Adrenal gland (tissue), 5 donors: ENCODE measurements around the gene RAPGEF3.

Experiments used
- CTCF ChIP-seq, 6 experiments: fragments of 450-650 bp in 4 of 6; fragments of 200-600 bp in 2 of 6; sonication (generic) in 1 of 6; IDR thresholded peaks; 1 replicate in 5 of 6; 2 replicates in 1 of 6; pipeline versions ENCODE4 v1.5.1 to v1.8.0; 2016 to 2021; ENCODE audit warnings: antibody characterized with exemption in 6 of 6, mild to moderate bottlenecking in 2 of 6, moderate library complexity in 1 of 6
- POLR2A ChIP-seq, 2 donors: fragments of 450-650 bp; IDR thresholded peaks; one replicate each; pipeline ENCODE4 v1.6.1; 2017; ENCODE audit warnings: antibody characterized with exemption in 2 of 2, mild to moderate bottlenecking in 2 of 2, moderate library complexity in 1 of 2
- donor health status: DM: no; HTN: no; CAD: no.

GRCh38 chr12:47775100-47775911 lies 16.6 kb upstream of the RAPGEF3 start:
- TF ChIP-seq CTCF (IDR thresholded peaks at IDR 0.05) (no peak), POLR2A (IDR thresholded peaks at IDR 0.05) (no peak)
